HG03439 (cell line): Measurements from ENCODE around the gene ALOXE3.
"Not testable (repeated sequence)": the region's sequence is repeated elsewhere in the genome, so short reads cannot be mapped to it uniquely, and the experiment has no call there.

Experiments used
- ATAC-seq: cut with Tn5 transposase; IDR thresholded peaks from one replicate; pipeline ENCODE4 v1.9.1; 2021; ENCODE audit warnings: mild to moderate bottlenecking, moderate library complexity; ENCODE audit not compliant: unreplicated experiment

The ALOXE3 gene

GRCh38 chr17:8122924-8123694, 4.8 kb upstream of the ALOXE3 start:
- ATAC-seq, result no peak

GRCh38 chr17:8122422-8122923, 4.2 kb upstream of the ALOXE3 start:
- no peak for ATAC-seq

GRCh38 chr17:8121681-8122421, 3.5 kb upstream of the ALOXE3 start:
- no peak for ATAC-seq

GRCh38 chr17:8121407-8121680, 3.0 kb upstream of the ALOXE3 start:
- no peak for ATAC-seq

- no peak for ATAC-seq
Observed at GRCh38 chr17:8120520-8121406, 2.4 kb upstream of the ALOXE3 start.

GRCh38 chr17:8119581-8120519, 1.5 kb upstream of the ALOXE3 start:
- ATAC-seq, result peak; percentile 41

GRCh38 chr17:8118769-8119580, 661 bp upstream of the ALOXE3 start:
- ATAC-seq, result peak; percentile 37

GRCh38 chr17:8117367-8117979, 841 bp downstream of the ALOXE3 start:
- ATAC-seq, result no peak

DNA sequence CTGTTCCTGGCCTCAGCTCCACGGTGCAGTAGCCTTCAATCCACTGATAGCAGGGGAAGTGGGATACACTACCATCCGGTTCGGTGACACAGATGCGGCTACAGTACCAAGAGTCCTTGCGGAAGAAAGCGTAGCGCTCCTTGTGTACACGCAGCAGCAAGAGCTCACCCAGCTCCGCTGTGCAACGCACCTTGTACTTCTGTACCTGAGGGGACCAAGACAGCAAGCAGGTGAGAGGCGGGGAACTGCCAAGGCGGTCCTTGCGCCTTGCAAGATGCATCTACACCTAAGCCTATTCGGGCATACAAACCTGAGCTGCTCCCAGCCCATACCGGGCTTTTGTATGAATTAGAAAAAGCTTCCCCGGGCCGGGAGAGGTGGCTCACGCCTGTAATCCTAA, 1.5 kb downstream of the ALOXE3 start:
- ATAC-seq, result no peak

DNA sequence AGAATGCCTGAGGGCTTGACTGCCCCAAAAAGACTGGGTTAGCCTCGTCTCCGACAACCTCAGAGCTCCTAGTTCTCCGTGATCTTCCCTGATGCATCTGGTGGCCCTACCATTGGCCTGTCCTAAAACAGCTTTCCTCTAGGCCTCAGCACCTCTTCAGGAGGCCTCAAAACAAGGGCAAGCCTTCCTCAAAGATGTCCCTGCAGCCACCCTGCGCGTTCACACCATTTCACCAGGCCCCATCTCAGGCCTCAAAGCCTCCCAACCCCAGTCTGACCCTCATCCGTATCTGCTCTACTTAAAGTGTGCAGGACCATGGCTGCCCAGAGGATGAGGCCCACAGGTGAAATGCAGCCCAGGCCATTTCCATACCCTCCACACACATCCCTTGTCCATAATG, 7.4 kb downstream of the ALOXE3 start:
- ATAC-seq, result no peak

DNA sequence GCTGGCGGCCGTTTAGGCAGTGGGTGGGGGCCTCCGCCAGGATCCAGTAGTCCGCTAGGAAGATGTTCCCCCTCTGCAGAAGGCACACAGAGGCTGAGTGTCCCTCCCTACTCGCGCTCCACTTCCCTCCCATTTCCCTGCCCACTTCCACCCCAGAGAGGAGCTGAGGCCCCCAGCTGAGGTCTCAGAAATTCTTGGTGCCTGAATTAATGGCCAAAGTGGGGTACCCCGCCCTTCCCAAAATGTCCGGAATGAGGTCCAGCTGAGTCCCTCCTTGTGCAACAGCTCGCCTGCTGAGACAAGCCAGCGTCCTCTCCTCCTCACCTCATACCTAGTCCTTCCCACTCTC, 7.9 kb downstream of the ALOXE3 start:
- ATAC-seq, result no peak

- no peak for ATAC-seq
Observed at GRCh38 chr17:8109661-8110455, 8.5 kb downstream of the ALOXE3 start.

- no peak for ATAC-seq
Observed at GRCh38 chr17:8108972-8109660, 9.2 kb downstream of the ALOXE3 start.

- ATAC-seq, result not testable (repeated sequence)
Observed at GRCh38 chr17:8106980-8107379, 11.3 kb downstream of the ALOXE3 start.

DNA sequence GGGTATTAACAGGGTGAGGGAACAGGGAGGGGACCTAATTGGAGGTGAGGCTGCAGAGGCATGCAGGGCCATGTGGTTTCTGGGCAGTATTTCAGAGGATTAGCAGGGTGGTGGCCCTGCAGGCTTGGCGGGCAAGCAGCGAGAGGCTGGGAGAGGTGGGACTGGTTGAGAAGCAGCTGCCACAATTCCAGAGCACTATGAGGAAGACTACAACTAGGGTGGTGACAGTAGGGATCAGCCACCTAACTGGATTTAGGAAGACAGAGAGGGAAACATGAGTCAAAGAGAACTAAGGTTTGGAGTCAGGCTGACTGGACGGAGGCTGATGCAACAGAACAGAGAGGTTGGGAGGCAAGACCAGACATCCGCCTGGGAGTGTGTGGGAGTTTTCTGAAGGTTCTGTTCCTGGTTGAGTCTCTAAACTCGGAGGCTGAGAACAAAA, 12.3 kb downstream of the ALOXE3 start:
- ATAC-seq, result no peak

DNA sequence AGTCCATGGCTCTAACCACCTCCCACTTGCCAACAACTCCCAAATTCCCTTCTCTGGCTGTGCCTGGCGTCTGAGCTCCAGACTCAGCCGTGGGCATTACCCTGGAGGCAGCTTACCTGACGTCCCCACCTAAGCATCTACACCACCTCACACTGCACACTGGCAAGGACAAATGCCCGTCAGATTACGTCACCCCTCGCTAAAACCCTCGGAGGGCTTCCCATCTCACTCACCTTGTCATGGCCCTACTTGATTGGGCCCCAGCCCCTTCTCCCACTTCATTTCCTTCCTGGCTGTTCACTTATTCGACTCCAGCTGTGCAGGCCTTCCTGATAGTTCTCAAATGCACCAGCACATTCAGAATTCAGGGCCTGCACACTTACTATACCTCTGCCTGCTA, 13.4 kb downstream of the ALOXE3 start:
- ATAC-seq, result no peak

DNA sequence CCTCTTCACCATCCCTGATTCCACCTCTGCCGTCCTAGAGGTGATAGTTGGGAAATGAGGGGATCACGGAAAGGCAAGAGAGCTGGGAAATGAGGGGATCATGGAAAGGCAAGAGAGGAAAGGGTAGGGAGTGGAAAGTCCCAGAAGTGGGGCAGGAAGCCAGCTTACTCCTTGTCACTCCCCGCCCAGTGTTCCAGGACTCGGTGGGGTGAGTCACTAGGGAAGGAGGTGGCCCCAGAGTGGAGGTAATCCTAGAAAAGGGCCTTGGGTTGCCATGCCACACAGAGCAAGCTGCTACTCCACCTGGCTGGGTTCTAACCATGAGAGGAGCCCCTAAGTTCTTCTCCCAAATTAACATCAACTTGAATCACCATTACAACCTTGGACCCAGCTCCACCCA, 14.8 kb downstream of the ALOXE3 start:
- ATAC-seq, result no peak

DNA sequence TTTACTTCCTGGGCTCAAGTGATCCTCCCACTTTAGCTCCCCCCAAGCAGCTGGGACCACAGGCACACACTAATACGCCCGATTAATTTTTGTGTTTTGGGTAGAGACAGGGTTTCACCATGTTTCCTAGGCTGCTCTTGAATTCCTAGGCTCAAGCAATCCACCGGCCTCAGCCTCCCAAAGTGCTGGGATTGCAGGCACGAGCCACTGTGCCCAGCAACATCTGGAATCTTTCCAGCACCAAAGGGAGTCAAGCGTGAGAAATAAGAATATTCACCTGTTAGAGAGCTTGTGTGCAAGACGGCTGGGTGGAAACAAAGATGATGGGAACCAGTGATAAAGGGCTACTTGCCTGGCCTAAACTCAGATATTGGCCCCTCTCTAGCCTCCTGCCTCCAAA, 16.6 kb downstream of the ALOXE3 start:
- ATAC-seq, result no peak
